Measurements from ENCODE around the gene CCRL2. TPM values are rescaled to one million over a fixed set of nuclear protein-coding genes. Genes with fewer than 3 reads are reported as not detected.
"Not testable (repeated sequence)": the region's sequence is repeated elsewhere in the genome, so short reads cannot be mapped to it uniquely, and the experiment has no call there.

Gene CCRL2
- total and polyA plus RNA-seq, 2 of the 8 experiments (the other 6 are each of a cell fraction or from before 2014, with no cell fraction given): not detected

- no peak for TF ChIP-seq YY1 (IDR thresholded peaks at IDR 0.05; ENCODE audit: low read depth, low read length)
- no peak for TF ChIP-seq JUND (IDR thresholded peaks at IDR 0.05; ENCODE audit: low read length)
- TF ChIP-seq KDM1A (IDR thresholded peaks at IDR 0.05; ENCODE audit: borderline replicate concordance, low read length): no peak
- no peak for TF ChIP-seq NRF1 (IDR thresholded peaks at IDR 0.05; ENCODE audit: low read depth, low read length)
Observed at GRCh38 chr3:46386205-46386604, 20.9 kb upstream of the CCRL2 start (continued).

GRCh38 chr3:46388847-46389246, 18.2 kb upstream of the CCRL2 start:
- DNase-seq (ENCODE audit: low read depth in 1 of 2, low spot score in 2 of 2); H2AK5ac ChIP-seq (ENCODE audit: low read depth, low read length); POLR2A ChIA-PET (ENCODE audit: partially characterized antibody); H2BK5ac ChIP-seq (ENCODE audit: low read depth, low read length); H3K9me3 ChIP-seq (ENCODE audit: insufficient read depth in 2 of 2, low read depth in 1 of 2, low read length in 1 of 2); H3K27ac ChIP-seq (ENCODE audit: low read depth, low read length); H3K14ac ChIP-seq (ENCODE audit: insufficient read length); FAIRE-seq; H2BK12ac ChIP-seq (ENCODE audit: low read depth, low read length); H3K4me3 ChIP-seq (ENCODE audit: extremely low read depth in 1 of 4, insufficient read depth in 2 of 4, low read depth in 3 of 4, low read length in 4 of 4); H3K79me2 ChIP-seq (ENCODE audit: control insufficient read depth in 1 of 2, insufficient read depth in 2 of 2, low read length in 2 of 2); H3K36me3 ChIP-seq (ENCODE audit: control insufficient read depth in 2 of 4, insufficient read depth in 4 of 4, low read length in 3 of 4); H3K4ac ChIP-seq (replicated peaks; ENCODE audit: insufficient read length, low read depth, low read length); H3K23me2 ChIP-seq (ENCODE audit: low read depth, low read length); H3K9ac ChIP-seq (replicated peaks in 1 of 4; ENCODE audit: extremely low read depth in 1 of 4, low read depth in 3 of 4, low read length in 3 of 4); H2BK120ac ChIP-seq (replicated peaks; ENCODE audit: low read depth, low read length); H3K27me3 ChIP-seq (replicated peaks in 1 of 4; ENCODE audit: control insufficient read depth in 3 of 4, extremely low read depth in 1 of 4, insufficient read depth in 3 of 4, low read length in 3 of 4); H4K5ac ChIP-seq (ENCODE audit: insufficient read length, low read depth, low read length); H2AFZ ChIP-seq (ENCODE audit: low read length); H3K18ac ChIP-seq (ENCODE audit: extremely low read depth, low read length); H3K56ac ChIP-seq (replicated peaks; ENCODE audit: insufficient read length, low read depth, low read length); H4K20me1 ChIP-seq (replicated peaks in 1 of 2; ENCODE audit: control insufficient read depth in 1 of 2, insufficient read depth in 2 of 2, low read length in 2 of 2); H3K4me1 ChIP-seq (replicated peaks in 1 of 4; ENCODE audit: control insufficient read depth in 3 of 4, insufficient read depth in 4 of 4, low read length in 3 of 4); H3K4me2 ChIP-seq (ENCODE audit: insufficient read depth in 1 of 2, low read depth in 2 of 2, low read length in 2 of 2); H2BK20ac ChIP-seq (ENCODE audit: low read length); H2BK15ac ChIP-seq (ENCODE audit: low read length); H3K23ac ChIP-seq (ENCODE audit: insufficient read length); H3K79me1 ChIP-seq (ENCODE audit: low read depth, low read length); H4K91ac ChIP-seq (replicated peaks; ENCODE audit: insufficient read length, low read length); H4K8ac ChIP-seq (ENCODE audit: extremely low read depth, insufficient read depth, low read length): not testable (repeated sequence)
- WGBS, 2 experiments (ENCODE audit: extremely low coverage in 1 of 2, insufficient coverage in 1 of 2, insufficient read length in 1 of 2, insufficient replicate concordance in 2 of 2, low coverage in 1 of 2, low lambda C conversion rate in 2 of 2, missing lambda C conversion rate in 1 of 2): 88% methylated on average over 4 of the region's 4 CpGs; no CpG with 5 or more reads in 1 of the 2 experiments
- CTCF ChIA-PET (ENCODE audit: partially characterized antibody): interaction anchor here (0.8 to 1.5 kb wide), 5 partner anchors 9 to 240 kb away, joined by 3 to 6 read pairs (median 3); no protein-coding TSS in a partner anchor

All from H1 (cell line).